Measurements from ENCODE around the gene DCUN1D2.
A peak's percentile ranks its signal among the peaks of the same experiment; 100 is the strongest.

Gene DCUN1D2

DNA sequence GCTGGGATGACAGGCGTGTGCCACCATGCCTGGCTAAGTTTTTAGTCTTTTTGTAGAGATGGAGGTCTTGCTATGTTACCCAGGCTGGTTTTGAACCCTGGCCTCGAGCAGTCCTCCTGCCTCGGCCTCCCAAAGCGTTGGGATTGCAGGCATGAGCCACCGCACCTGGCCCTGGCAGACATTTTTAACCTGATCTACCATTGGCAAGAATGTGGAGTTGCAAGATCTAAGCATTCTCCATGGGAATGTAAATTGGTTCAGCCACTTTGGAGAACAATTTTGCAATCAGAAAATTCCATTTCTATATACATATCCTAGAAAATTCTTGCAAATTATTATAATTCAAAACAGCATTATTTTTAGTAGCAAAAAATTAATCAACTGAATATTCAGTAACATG is 24.3 kb upstream of the DCUN1D2 start:
- H2BK120ac ChIP-seq (ENCODE audit: insufficient read depth, low read length, poor library complexity) = no peak overlapping the region
- no peak overlapping the region for H3K9ac ChIP-seq (ENCODE audit: low read length)
- no peak overlapping the region for H3K18ac ChIP-seq (ENCODE audit: low read length)
- no peaks in the 10 kb centered on the region for H3K27me3 ChIP-seq (ENCODE audit: insufficient read depth, low read length)
- H3K27ac ChIP-seq (ENCODE audit: low read depth, low read length) = no peak overlapping the region
- H3K4me1 ChIP-seq (ENCODE audit: control insufficient read depth in 1 of 2, insufficient read depth in 2 of 2, low read length in 2 of 2) = no peaks in the 10 kb centered on the region
- no peak overlapping the region for H4K91ac ChIP-seq (ENCODE audit: low read depth, low read length)
- peaks cover 51 to 54% of the 10 kb centered on the region in 2 experiments for H3K36me3 ChIP-seq (ENCODE audit: control insufficient read depth in 1 of 2, insufficient read depth in 2 of 2, low read length in 2 of 2)
- no peak overlapping the region for H2BK12ac ChIP-seq (ENCODE audit: low read length)
- H3K14ac ChIP-seq (ENCODE audit: low read length) = no peak overlapping the region
- no peak overlapping the region for H3K4me3 ChIP-seq (ENCODE audit: low read depth, low read length)
- WGBS (ENCODE audit: extremely low coverage, insufficient coverage, insufficient read length) = no CpG with 5 or more reads among the region's 5 CpGs
- no peak overlapping the region for H4K8ac ChIP-seq (ENCODE audit: low read depth, low read length)
- H3K9me3 ChIP-seq (ENCODE audit: insufficient read depth, low read depth, low read length) = peaks cover 3% of the 10 kb centered on the region
- no peaks in the 10 kb centered on the region for H3K79me2 ChIP-seq (ENCODE audit: control insufficient read depth, insufficient read depth, low read length, poor library complexity)
- H3K23ac ChIP-seq (ENCODE audit: low read length) = no peak overlapping the region
- DNase-seq = peak; percentile 17 to 83
- H2BK5ac ChIP-seq (ENCODE audit: low read depth, low read length, poor library complexity) = no peak overlapping the region
- H3K79me1 ChIP-seq (ENCODE audit: low read length) = no peaks in the 10 kb centered on the region
- H2AK5ac ChIP-seq (ENCODE audit: low read length) = no peak overlapping the region
- H3K4ac ChIP-seq (ENCODE audit: low read depth, low read length) = no peak overlapping the region
- no peak overlapping the region for H3K4me2 ChIP-seq (ENCODE audit: low read length)
- H4K12ac ChIP-seq (ENCODE audit: low read depth, low read length) = no peak overlapping the region
- no peak overlapping the region for H2AFZ ChIP-seq (ENCODE audit: insufficient read depth, low read length, poor library complexity)

GRCh38 chr13:113513761-113514160 is 23.2 kb upstream of the DCUN1D2 start:
- H3K4me2 ChIP-seq (ENCODE audit: low read length) = no peak overlapping the region
- H2BK120ac ChIP-seq (ENCODE audit: insufficient read depth, low read length, poor library complexity) = no peak overlapping the region
- no peak overlapping the region for H3K9ac ChIP-seq (ENCODE audit: low read length)
- H3K79me1 ChIP-seq (ENCODE audit: low read length) = no peaks in the 10 kb centered on the region
- WGBS (ENCODE audit: extremely low coverage, insufficient coverage, insufficient read length) = no CpG with 5 or more reads among the region's 8 CpGs
- H2AK5ac ChIP-seq (ENCODE audit: low read length) = no peak overlapping the region
- H2BK12ac ChIP-seq (ENCODE audit: low read length) = no peak overlapping the region
- H3K36me3 ChIP-seq (ENCODE audit: control insufficient read depth in 1 of 2, insufficient read depth in 2 of 2, low read length in 2 of 2) = peaks cover 49 to 51% of the 10 kb centered on the region in 2 experiments
- no peak overlapping the region for H2AFZ ChIP-seq (ENCODE audit: insufficient read depth, low read length, poor library complexity)
- H3K23ac ChIP-seq (ENCODE audit: low read length) = no peak overlapping the region
- H3K4me1 ChIP-seq (ENCODE audit: control insufficient read depth in 1 of 2, insufficient read depth in 2 of 2, low read length in 2 of 2) = no peaks in the 10 kb centered on the region
- no peak overlapping the region for H2BK5ac ChIP-seq (ENCODE audit: low read depth, low read length, poor library complexity)
- no peak overlapping the region for H4K12ac ChIP-seq (ENCODE audit: low read depth, low read length)
- peaks cover 3% of the 10 kb centered on the region for H3K9me3 ChIP-seq (ENCODE audit: insufficient read depth, low read depth, low read length)
- H3K27me3 ChIP-seq (ENCODE audit: insufficient read depth, low read length) = no peaks in the 10 kb centered on the region
- H3K18ac ChIP-seq (ENCODE audit: low read length) = no peak overlapping the region
- H4K91ac ChIP-seq (ENCODE audit: low read depth, low read length) = no peak overlapping the region
- H3K4me3 ChIP-seq (ENCODE audit: low read depth, low read length) = no peak overlapping the region
- no peak overlapping the region for H3K27ac ChIP-seq (ENCODE audit: low read depth, low read length)
- no peak overlapping the region for H4K8ac ChIP-seq (ENCODE audit: low read depth, low read length)
- H3K4ac ChIP-seq (ENCODE audit: low read depth, low read length) = no peak overlapping the region
- H3K14ac ChIP-seq (ENCODE audit: low read length) = no peak overlapping the region
- DNase-seq = no peak
- H3K79me2 ChIP-seq (ENCODE audit: control insufficient read depth, insufficient read depth, low read length, poor library complexity) = no peaks in the 10 kb centered on the region

DNA sequence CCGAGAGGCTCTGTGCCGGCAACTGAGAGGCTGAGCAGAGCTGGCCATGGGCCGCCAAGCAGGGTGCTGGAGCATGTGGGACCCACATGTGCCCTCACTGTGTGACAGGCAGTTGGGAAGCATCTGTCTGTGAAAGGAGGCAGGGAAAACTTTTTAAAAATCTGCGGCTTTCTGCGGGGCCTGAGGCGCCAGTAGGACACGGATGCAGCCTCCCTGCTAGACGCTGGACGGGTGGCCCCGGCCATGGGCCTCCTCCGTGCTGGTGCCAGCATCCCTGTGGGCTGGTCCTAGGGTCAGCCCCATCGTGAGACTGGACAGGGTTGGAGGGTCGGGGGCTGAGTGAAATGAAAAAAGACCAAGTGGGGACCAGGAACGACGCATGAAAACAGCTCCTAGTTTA is 20.9 kb upstream of the DCUN1D2 start:
- H2AK5ac ChIP-seq (ENCODE audit: low read length) = no peak overlapping the region
- H4K91ac ChIP-seq (ENCODE audit: low read depth, low read length) = no peak overlapping the region
- H3K14ac ChIP-seq (ENCODE audit: low read length) = no peak overlapping the region
- H3K18ac ChIP-seq (ENCODE audit: low read length) = no peak overlapping the region
- H3K79me2 ChIP-seq (ENCODE audit: control insufficient read depth, insufficient read depth, low read length, poor library complexity) = no peaks in the 10 kb centered on the region
- H3K9me3 ChIP-seq (ENCODE audit: insufficient read depth, low read depth, low read length) = no peaks in the 10 kb centered on the region
- no peaks in the 10 kb centered on the region for H3K4me1 ChIP-seq (ENCODE audit: control insufficient read depth in 1 of 2, insufficient read depth in 2 of 2, low read length in 2 of 2)
- no peak overlapping the region for H3K4me2 ChIP-seq (ENCODE audit: low read length)
- H3K36me3 ChIP-seq (ENCODE audit: control insufficient read depth in 1 of 2, insufficient read depth in 2 of 2, low read length in 2 of 2) = peaks cover 53 to 59% of the 10 kb centered on the region in 2 experiments
- H2BK120ac ChIP-seq (ENCODE audit: insufficient read depth, low read length, poor library complexity) = no peak overlapping the region
- H3K27ac ChIP-seq (ENCODE audit: low read depth, low read length) = no peak overlapping the region
- H3K9ac ChIP-seq (ENCODE audit: low read length) = no peak overlapping the region
- no CpG with 5 or more reads among the region's 15 CpGs for WGBS (ENCODE audit: extremely low coverage, insufficient coverage, insufficient read length)
- no peaks in the 10 kb centered on the region for H3K27me3 ChIP-seq (ENCODE audit: insufficient read depth, low read length)
- no peak overlapping the region for H3K23ac ChIP-seq (ENCODE audit: low read length)
- no peak overlapping the region for H4K12ac ChIP-seq (ENCODE audit: low read depth, low read length)
- H3K4me3 ChIP-seq (ENCODE audit: low read depth, low read length) = no peak overlapping the region
- H4K8ac ChIP-seq (ENCODE audit: low read depth, low read length) = no peak overlapping the region
- H2AFZ ChIP-seq (ENCODE audit: insufficient read depth, low read length, poor library complexity) = no peak overlapping the region
- no peak overlapping the region for H2BK12ac ChIP-seq (ENCODE audit: low read length)
- no peak overlapping the region for H3K4ac ChIP-seq (ENCODE audit: low read depth, low read length)
- no peaks in the 10 kb centered on the region for H3K79me1 ChIP-seq (ENCODE audit: low read length)
- no peak overlapping the region for H2BK5ac ChIP-seq (ENCODE audit: low read depth, low read length, poor library complexity)
- DNase-seq = peak; percentile 65 to 96

DNA sequence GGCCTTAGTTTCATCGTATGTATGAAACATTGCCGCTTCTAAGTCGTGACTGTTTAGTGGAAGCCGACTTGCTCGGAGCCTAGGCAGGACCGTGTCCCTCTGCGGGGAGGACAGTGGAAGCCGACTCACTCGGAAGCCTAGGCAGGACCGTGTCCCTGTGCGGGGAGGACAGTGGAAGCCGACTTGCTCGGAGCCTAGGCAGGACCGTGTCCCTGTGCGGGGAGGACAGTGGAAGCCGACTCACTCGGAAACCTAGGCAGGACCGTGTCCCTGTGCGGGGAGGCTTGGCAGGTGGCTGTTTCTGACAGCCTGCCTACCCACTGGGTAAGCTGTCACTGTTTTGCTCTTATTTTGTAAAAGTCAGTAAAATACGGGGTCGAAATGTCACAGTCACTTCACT is 20.4 kb upstream of the DCUN1D2 start:
- Histone ChIP-seq H3K79me2 (ENCODE audit: control insufficient read depth, insufficient read depth, low read length, poor library complexity) (no peaks in the 10 kb centered on the region), H3K4me1 (ENCODE audit: control insufficient read depth in 1 of 2, insufficient read depth in 2 of 2, low read length in 2 of 2) (no peaks in the 10 kb centered on the region), H2BK120ac (ENCODE audit: insufficient read depth, low read length, poor library complexity) (no peak overlapping the region), H3K4ac (ENCODE audit: low read depth, low read length) (no peak overlapping the region), H3K14ac (ENCODE audit: low read length) (no peak overlapping the region), H3K4me3 (ENCODE audit: low read depth, low read length) (no peak overlapping the region), H3K9me3 (ENCODE audit: insufficient read depth, low read depth, low read length) (no peaks in the 10 kb centered on the region), H2AK5ac (ENCODE audit: low read length) (no peak overlapping the region), H3K79me1 (ENCODE audit: low read length) (no peaks in the 10 kb centered on the region), H4K12ac (ENCODE audit: low read depth, low read length) (no peak overlapping the region), H3K36me3 (ENCODE audit: control insufficient read depth in 1 of 2, insufficient read depth in 2 of 2, low read length in 2 of 2) (peaks cover 51 to 64% of the 10 kb centered on the region in 2 experiments), H3K27me3 (ENCODE audit: insufficient read depth, low read length) (no peaks in the 10 kb centered on the region), H3K18ac (ENCODE audit: low read length) (no peak overlapping the region), H3K27ac (ENCODE audit: low read depth, low read length) (no peak overlapping the region), H2AFZ (ENCODE audit: insufficient read depth, low read length, poor library complexity) (no peak overlapping the region), H3K9ac (ENCODE audit: low read length) (no peak overlapping the region), H2BK5ac (ENCODE audit: low read depth, low read length, poor library complexity) (no peak overlapping the region), H3K4me2 (ENCODE audit: low read length) (no peak overlapping the region), H2BK12ac (ENCODE audit: low read length) (no peak overlapping the region), H4K91ac (ENCODE audit: low read depth, low read length) (no peak overlapping the region), H4K8ac (ENCODE audit: low read depth, low read length) (no peak overlapping the region), H3K23ac (ENCODE audit: low read length) (no peak overlapping the region)
- no CpG with 5 or more reads among the region's 21 CpGs for WGBS (ENCODE audit: extremely low coverage, insufficient coverage, insufficient read length)
- no peak for DNase-seq

All from trophoblast cell (in vitro differentiated cells and primary cell).